Nephron progenitor cell (in vitro differentiated cells): Measurements from ENCODE around the gene CD244.
A peak's percentile ranks its signal among the peaks of the same experiment; 100 is the strongest.

Source experiments
- DNase-seq: peaks from one replicate; pipeline ENCODE4 v3.0.0; 2021
- H3K27ac Mint-ChIP-seq: 2 replicates; pipeline ENCODE4 v1.8.0; 2021; ENCODE audit warnings: mild to moderate bottlenecking, moderate library complexity, mixed read lengths
- H3K27me3 Mint-ChIP-seq: 2 replicates; pipeline ENCODE4 v1.8.0; 2021; ENCODE audit warnings: mild to moderate bottlenecking, low read depth, mixed read lengths; ENCODE audit not compliant: poor library complexity
- H3K36me3 Mint-ChIP-seq: 2 replicates; pipeline ENCODE4 v1.8.0; 2021; ENCODE audit warnings: low read depth, mixed read lengths
- H3K4me1 Mint-ChIP-seq: 2 replicates; pipeline ENCODE4 v1.8.0; 2021; ENCODE audit warnings: mixed read lengths
- H3K4me3 Mint-ChIP-seq: 2 replicates; pipeline ENCODE4 v1.8.0; 2021; ENCODE audit warnings: mild to moderate bottlenecking, moderate library complexity, mixed read lengths
- H3K9me3 Mint-ChIP-seq: 2 replicates; pipeline ENCODE4 v1.8.0; 2021; ENCODE audit warnings: mild to moderate bottlenecking, moderate library complexity, mixed read lengths
- CTCF ChIP-seq: fragments of 200-600 bp; sonication (generic); IDR thresholded peaks from 2 replicates; pipeline ENCODE4 v1.5.0; 2021; ENCODE audit warnings: antibody characterized with exemption

The CD244 gene

GRCh38 chr1:160862203-160863060 is at the start of gene CD244:
Gene CD244, minus strand, starts transcription at chr1:160862887. Its CDS starts 210 bp downstream, at chr1:160862677.
- H3K27me3 Mint-ChIP-seq, result peaks cover 7% of the 10 kb centered on the region
- peaks cover 33% of the 10 kb centered on the region for H3K4me1 Mint-ChIP-seq
- no peak for DNase-seq
- no peaks in the 10 kb centered on the region for H3K36me3 Mint-ChIP-seq
- no peak for TF ChIP-seq CTCF
- no peak within 1 kb of the TSS for H3K4me3 Mint-ChIP-seq
- H3K27ac Mint-ChIP-seq, result peak within 1 kb of the TSS; percentile 42
- no peaks in the 10 kb centered on the region for H3K9me3 Mint-ChIP-seq

- Mint-ChIP-seq H3K4me1 (peaks cover 10% of the 10 kb centered on the region), H3K4me3 (no peak overlapping the region)
- no peak for TF ChIP-seq CTCF
Observed at GRCh38 chr1:160911925-160912324, 49.2 kb upstream of the CD244 start.

GRCh38 chr1:160911441-160911840 is 48.8 kb upstream of the CD244 start:
- no peak for DNase-seq

More at GRCh38 chr1:160911925-160912324, 49.2 kb upstream of the CD244 start:
- no peaks in the 10 kb centered on the region for H3K36me3 Mint-ChIP-seq
- H3K9me3 Mint-ChIP-seq, result no peaks in the 10 kb centered on the region
- no peak for DNase-seq
- H3K27me3 Mint-ChIP-seq, result no peaks in the 10 kb centered on the region
- H3K27ac Mint-ChIP-seq, result no peak overlapping the region

GRCh38 chr1:160910170-160910750 is 47.6 kb upstream of the CD244 start:
- H3K27me3 Mint-ChIP-seq, result peaks cover 4% of the 10 kb centered on the region
- no peaks in the 10 kb centered on the region for H3K9me3 Mint-ChIP-seq
- no peak overlapping the region for H3K27ac Mint-ChIP-seq
- H3K4me1 Mint-ChIP-seq, result peaks cover 10% of the 10 kb centered on the region
- TF ChIP-seq CTCF, result no peak
- no peak for DNase-seq
- no peaks in the 10 kb centered on the region for H3K36me3 Mint-ChIP-seq
- H3K4me3 Mint-ChIP-seq, result no peak overlapping the region

More at GRCh38 chr1:160911441-160911840, 48.8 kb upstream of the CD244 start:
- H3K36me3 Mint-ChIP-seq, result no peaks in the 10 kb centered on the region
- H3K27ac Mint-ChIP-seq, result no peak overlapping the region
- TF ChIP-seq CTCF, result no peak
- H3K4me1 Mint-ChIP-seq, result peaks cover 10% of the 10 kb centered on the region
- no peaks in the 10 kb centered on the region for H3K9me3 Mint-ChIP-seq
- no peak overlapping the region for H3K4me3 Mint-ChIP-seq
- H3K27me3 Mint-ChIP-seq, result peaks cover 2% of the 10 kb centered on the region

GRCh38 chr1:160907976-160908375 is 45.3 kb upstream of the CD244 start:
- no peak for DNase-seq
- Mint-ChIP-seq H3K4me3 (no peak overlapping the region), H3K9me3 (no peaks in the 10 kb centered on the region), H3K27me3 (peaks cover 4% of the 10 kb centered on the region), H3K36me3 (no peaks in the 10 kb centered on the region), H3K4me1 (peaks cover 5% of the 10 kb centered on the region), H3K27ac (no peak overlapping the region)
- TF ChIP-seq CTCF, result no peak
